Endothelial cell of umbilical vein (primary cell): Measurements from ENCODE around the gene DUSP22.

ENCODE experiments used
- EZH2 ChIP-seq: IDR thresholded peaks from 2 replicates; pipeline ENCODE4 v1.6.1; 2012; ENCODE audit warnings: borderline replicate concordance, low read depth, mild to moderate bottlenecking, moderate library complexity, low read length, inconsistent platforms; ENCODE audit not compliant: severe bottlenecking
- POLR2A ChIP-seq: IDR thresholded peaks from 2 replicates; pipeline ENCODE4 v1.6.1; 2012; ENCODE audit warnings: low read depth, mild to moderate bottlenecking, control low read depth, low read length
- POLR2AphosphoS5 ChIP-seq: IDR thresholded peaks from 2 replicates; pipeline ENCODE4 v1.6.1; 2012; ENCODE audit warnings: low read depth, mild to moderate bottlenecking, control low read depth, low read length, moderate library complexity; ENCODE audit not compliant: insufficient read depth
- TF ChIP-seq, protein P1 (sequence below), 2 donors: IDR thresholded peaks; 1 replicate in 1 of 2; 2 replicates in 1 of 2; pipeline ENCODE4 v1.5.1; 2011; ENCODE audit warnings: low read length in 2 of 2, mild to moderate bottlenecking in 2 of 2, moderate library complexity in 2 of 2, control low read depth in 1 of 2, inconsistent platforms in 1 of 2, low read depth in 1 of 2; ENCODE audit not compliant: insufficient read depth in 1 of 2; ENCODE audit errors: extremely low read depth in 1 of 2

DNA sequence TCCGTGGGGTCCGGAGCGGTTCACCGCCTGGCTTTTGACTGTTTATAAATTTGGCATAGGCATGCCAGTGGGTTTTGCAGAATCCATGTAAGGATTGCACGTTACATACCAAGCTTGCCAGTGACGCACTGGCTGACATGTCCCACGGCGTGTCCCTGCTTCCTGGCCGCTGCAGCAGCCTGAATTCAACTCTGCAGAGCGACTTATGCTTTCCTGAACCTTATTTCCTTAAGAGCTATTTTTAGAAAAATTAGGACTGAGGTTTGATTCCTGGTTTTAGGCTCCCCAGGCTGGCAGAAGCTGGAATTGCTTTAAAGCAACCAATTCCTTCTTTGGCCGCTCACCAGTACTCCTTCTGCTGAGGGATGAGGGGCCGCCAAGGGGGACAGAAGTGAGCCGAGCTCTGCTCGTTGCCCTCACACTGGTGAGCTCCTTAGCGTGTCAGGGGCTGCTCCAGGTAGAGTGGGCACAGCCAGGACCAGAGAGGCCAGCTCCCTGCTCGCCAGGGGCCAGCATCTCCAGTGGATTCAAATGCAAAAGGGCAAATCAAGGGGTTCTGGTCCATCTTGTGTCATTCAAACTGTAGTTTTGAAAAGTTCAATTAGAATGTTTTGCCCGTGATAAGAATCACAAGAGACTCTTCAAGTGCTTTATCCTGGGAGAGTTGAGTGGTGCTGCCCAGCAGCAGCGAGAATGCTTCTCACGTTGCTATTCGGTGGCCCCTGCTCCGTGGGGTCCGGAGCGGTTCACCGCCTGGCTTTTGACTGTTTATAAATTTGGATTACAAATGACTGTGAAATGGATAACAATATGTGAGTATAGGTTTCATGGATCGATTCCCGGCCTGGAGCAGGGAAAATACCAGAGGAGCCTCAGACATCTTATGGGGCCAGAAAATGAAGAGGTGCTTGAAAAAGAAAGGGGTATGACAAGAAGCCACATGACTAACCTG is 81.8 kb downstream of the DUSP22 start:
- TF ChIP-seq, protein P1, sequence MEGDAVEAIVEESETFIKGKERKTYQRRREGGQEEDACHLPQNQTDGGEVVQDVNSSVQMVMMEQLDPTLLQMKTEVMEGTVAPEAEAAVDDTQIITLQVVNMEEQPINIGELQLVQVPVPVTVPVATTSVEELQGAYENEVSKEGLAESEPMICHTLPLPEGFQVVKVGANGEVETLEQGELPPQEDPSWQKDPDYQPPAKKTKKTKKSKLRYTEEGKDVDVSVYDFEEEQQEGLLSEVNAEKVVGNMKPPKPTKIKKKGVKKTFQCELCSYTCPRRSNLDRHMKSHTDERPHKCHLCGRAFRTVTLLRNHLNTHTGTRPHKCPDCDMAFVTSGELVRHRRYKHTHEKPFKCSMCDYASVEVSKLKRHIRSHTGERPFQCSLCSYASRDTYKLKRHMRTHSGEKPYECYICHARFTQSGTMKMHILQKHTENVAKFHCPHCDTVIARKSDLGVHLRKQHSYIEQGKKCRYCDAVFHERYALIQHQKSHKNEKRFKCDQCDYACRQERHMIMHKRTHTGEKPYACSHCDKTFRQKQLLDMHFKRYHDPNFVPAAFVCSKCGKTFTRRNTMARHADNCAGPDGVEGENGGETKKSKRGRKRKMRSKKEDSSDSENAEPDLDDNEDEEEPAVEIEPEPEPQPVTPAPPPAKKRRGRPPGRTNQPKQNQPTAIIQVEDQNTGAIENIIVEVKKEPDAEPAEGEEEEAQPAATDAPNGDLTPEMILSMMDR (IDR thresholded peaks at IDR 0.05; ENCODE audit: extremely low read depth in 1 of 2, insufficient read depth in 1 of 2, low read depth in 1 of 2, low read length in 2 of 2): no peak
- TF ChIP-seq POLR2A: no peak
- TF ChIP-seq EZH2: no peak
- TF ChIP-seq POLR2AphosphoS5: no peak
